GM20431 (cell line): ENCODE measurements around the gene GSTM1.
"Not testable (repeated sequence)": the region's sequence is repeated elsewhere in the genome, so short reads cannot be mapped to it uniquely, and the experiment has no call there.

Experiments used
- in situ Hi-C: fragments of 300-500 bp; cut with MseI, MboI; formaldehyde crosslinking; loops from one replicate; pipeline ENCODE4 v1.15.0; 2020; ENCODE audit warnings: low sequenced_read_pairs; ENCODE audit not compliant: unreplicated experiment

GSTM1 gene

GRCh38 chr1:109689844-109690405, 2.3 kb downstream of the GSTM1 start:
- in situ Hi-C loops = no loop called here

GRCh38 chr1:109691759-109692158, 4.1 kb downstream of the GSTM1 start:
- in situ Hi-C loops = no loop called here

- in situ Hi-C loops = not testable (repeated sequence)
Measured at GRCh38 chr1:109694400-109694799, 6.8 kb downstream of the GSTM1 start.

DNA sequence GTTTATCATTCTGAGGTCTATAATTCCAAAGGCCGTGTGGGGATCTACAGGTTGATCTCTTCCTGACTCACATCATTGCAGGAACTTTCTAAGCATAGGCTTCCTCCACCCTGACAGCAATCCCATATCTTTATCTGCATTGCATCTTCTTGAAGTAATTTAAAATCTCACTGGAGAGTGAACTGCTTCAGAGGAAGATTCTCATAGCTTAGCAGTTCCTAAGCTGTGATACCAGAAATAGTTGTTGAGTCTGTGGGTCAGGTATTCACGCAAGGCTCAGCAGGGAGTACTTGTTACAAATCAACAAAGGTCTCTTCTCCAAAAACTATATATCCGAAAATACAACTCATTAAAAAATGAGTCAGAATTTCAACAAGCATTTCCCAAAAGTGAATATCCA, 7.5 kb downstream of the GSTM1 start:
- in situ Hi-C loops = not testable (repeated sequence)

DNA sequence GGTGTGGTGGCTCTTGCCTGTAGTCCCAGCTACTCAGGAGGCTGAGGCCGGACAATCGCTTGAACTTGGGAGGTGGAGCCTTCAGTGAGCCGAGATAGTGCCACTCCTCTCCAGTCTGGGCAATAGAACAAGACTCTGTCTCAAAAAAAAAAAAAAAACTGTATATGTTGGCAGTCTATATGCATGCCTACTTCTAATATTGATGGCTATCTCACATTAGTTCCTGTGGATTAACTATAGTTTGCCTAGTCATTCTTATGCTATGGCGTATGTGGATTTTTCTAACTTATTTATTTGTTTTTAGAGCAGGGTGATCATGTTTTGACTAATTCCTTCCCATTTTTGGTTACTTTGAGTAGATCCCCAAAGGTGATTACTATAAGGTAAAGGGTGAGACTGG, 9.4 kb downstream of the GSTM1 start:
- in situ Hi-C loops = no loop called here

- in situ Hi-C loops = not testable (repeated sequence)
Measured at GRCh38 chr1:109697861-109698260, 10.2 kb downstream of the GSTM1 start.

GRCh38 chr1:109702940-109703339, 15.3 kb downstream of the GSTM1 start:
- in situ Hi-C loops = not testable (repeated sequence)

- in situ Hi-C loops = no loop called here
Measured at GRCh38 chr1:109704173-109704572, 16.6 kb downstream of the GSTM1 start.

- in situ Hi-C loops = no loop called here
Measured at GRCh38 chr1:109705411-109705810, 17.8 kb downstream of the GSTM1 start.

GRCh38 chr1:109708949-109709348, 21.3 kb downstream of the GSTM1 start:
- in situ Hi-C loops = not testable (repeated sequence)

DNA sequence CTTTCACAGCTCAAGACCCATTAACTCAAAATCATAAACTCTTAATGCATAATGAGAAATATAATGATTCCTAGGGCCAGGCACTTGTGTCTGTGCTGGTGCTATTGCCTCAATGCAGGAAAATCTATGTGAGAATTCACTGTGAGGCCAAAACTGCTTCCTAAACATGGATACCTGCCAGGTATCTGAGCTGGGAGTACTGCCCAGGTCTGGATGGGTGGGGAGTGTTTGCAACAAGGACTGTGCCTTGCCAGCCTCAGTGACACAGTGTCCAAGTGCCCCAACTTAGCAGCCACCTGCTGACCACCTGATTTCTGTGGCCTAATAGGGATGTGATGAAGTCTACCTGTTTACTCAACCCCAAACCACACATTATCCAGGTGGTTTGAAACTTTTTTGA, 22.2 kb downstream of the GSTM1 start:
- in situ Hi-C loops = not testable (repeated sequence)

GRCh38 chr1:109711593-109712320, 24.1 kb downstream of the GSTM1 start, which contains the start of gene GSTM5:
Gene GSTM5 (plus strand): TSS chr1:109712251. CDS start chr1:109712313, 62 bp downstream.
- in situ Hi-C loops = not testable (repeated sequence)

GRCh38 chr1:109712321-109712864, 24.8 kb downstream of the GSTM1 start:
- in situ Hi-C loops = no loop called here

DNA sequence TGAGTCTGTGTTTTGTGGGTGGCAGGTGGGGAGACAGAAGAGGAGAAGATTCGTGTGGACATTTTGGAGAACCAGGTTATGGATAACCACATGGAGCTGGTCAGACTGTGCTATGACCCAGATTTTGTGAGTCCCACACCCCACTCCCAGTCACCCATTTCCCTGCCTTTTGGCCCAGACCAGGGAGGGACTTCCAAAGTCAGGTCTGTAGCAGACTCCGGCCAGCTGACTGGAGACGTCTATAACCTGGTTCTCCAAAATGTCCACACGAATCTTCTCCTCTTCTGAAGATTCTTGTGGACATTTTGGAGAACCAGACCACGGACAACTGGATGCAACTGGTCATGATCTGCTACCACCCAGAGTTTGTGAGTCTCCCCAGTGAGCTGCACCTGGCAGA, 26.0 kb downstream of the GSTM1 start:
- in situ Hi-C loops = no loop called here

DNA sequence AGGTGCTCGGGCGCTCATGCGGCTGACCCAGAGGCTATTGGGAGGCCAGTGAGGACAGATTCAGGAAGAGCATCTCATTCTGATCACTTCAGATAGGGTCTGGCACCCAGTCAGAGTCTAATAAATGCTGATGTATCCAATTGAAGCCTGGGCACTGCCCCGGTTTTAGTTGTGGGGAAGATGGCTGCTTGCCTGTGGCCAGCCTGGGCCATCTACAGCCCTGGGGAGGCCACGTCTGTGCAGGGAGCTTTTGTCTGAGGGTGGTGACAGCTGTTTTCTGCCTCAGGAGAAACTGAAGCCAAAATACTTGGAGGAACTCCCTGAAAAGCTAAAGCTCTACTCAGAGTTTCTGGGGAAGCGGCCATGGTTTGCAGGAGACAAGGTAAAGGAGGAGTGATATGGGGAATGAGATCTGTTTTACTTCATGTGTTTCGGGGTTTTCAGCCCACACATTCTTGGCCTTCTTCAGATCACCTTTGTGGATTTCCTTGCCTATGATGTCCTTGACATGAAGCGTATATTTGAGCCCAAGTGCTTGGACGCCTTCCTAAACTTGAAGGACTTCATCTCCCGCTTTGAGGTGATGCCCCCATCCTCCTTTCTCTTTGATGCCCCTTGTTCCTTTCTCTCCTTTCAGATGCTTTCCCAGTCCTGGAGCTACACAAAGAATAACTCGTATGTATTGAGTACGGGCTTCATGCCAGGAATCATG, 27.2 kb downstream of the GSTM1 start:
- in situ Hi-C loops = no loop called here

DNA sequence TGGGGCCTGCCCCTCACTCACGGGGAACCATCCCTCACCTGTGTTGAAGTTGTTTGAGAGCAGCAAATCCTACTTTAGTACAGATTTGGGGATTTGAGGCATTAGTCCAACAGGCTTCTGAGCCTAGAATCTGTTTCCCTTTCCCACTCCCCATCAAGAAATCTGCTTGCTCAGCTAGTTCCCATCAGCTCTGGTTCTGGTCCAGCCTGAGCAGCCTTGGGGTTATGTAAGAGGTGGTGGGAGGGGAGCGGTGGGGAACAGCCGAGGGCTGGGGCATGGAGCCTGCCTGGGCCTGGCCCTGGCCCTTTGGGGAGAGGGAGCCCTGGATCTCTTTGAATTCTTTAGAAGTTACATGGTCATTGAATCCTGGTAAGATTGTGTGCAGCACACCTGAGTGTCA, 28.5 kb downstream of the GSTM1 start:
- in situ Hi-C loops = no loop called here

DNA sequence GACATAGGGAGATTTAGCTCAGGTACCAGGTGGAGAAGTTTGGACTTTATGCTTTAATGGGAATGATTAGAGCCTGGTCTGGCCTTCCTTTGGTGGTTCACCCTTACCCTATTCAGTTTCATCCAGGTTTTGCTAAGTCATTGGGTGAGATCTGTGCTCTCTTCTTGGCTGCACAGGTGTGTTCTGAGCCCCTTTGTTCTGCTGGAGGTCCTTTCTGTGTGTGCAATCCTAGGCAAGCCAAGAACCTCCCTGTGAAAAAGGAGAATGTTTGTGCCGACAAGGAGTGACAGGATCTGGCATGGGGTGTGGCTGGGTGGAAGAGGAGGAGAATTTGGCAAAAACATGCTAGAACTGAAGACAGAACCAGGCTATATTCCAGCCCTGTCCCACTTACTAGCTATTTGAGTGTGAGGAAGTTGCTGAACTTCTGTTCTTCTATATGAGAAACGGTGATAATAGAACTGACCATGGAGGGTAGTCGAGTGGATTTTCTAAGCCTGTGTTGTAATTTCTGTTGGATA, 29.0 kb downstream of the GSTM1 start:
- in situ Hi-C loops = no loop called here

DNA sequence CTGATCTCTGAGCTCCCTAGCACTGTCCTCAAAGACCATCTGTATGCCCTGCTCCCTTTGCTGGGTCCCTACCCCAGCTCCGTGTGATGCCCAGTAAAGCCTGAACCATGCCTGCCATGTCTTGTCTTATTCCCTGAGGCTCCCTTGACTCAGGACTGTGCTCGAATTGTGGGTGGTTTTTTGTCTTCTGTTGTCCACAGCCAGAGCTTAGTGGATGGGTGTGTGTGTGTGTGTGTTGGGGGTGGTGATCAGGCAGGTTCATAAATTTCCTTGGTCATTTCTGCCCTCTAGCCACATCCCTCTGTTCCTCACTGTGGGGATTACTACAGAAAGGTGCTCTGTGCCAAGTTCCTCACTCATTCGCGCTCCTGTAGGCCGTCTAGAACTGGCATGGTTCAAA, 30.1 kb downstream of the GSTM1 start:
- in situ Hi-C loops = no loop called here

DNA sequence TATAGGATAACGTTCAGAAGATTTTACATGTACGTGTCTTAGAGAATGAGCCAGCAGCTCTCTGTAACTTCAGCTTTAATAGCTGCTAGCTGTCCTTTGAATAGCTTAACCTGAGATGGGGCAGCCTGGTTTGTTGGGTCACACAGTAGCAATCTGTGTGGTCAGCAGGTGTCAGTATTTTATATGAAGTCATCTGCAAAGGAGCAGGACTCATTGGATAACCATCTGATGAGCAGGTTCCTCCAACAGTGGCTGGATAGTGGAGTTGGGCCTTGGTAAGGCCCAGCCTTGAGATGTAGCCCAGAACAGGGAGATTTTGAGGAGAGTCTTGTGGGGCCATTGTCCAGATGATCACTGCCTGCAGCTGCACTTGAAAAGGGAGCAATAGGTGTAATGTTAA, 30.9 kb downstream of the GSTM1 start:
- in situ Hi-C loops = no loop called here

DNA sequence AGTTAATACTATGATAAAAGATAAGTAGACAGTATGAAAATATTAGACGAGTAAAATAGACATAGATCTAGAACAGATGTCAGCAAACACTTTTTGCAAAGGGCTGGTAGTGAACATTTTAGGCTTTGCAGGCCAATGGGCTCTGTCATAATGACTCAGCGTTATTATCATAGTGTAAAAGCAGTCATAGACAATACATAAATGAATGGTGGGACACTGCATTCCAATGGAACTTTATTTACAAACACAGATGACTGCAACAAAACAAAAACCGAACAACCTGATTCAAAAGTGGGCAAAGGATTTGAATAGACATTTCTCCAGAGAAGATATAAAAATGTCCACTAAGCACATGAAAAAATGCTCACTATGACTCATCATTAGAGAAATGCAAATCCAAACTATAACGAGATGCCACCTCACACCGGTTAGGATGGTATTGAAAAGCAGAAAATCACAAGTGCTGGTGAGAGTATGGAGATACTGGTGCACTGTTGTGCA, 31.8 kb downstream of the GSTM1 start:
- in situ Hi-C loops = no loop called here

DNA sequence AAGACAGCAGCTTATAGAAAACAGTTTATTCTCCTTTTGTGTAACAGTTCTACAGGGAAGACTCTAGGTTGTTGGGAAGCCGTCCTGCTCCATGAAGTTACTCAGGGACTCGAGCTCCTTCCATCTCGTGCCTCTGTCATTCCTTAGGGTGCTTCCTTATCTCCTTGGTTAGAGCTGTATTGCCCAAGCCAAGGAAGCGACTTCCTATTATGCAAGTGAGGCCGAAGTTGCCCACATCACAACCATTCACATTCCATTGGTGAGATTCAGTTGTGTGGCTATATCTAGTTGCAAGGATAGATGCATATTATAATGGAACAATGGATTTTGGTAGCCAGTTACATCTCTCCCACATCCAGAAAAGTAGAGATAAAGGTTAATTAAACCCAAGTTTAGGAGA, 33.4 kb downstream of the GSTM1 start:
- in situ Hi-C loops = no loop called here
